GM21528 (cell line): ENCODE measurements around the gene YDJC.
"Not testable (repeated sequence)": the region's sequence is repeated elsewhere in the genome, so short reads cannot be mapped to it uniquely, and the experiment has no call there.

Experiments used
- ATAC-seq: cut with Tn5 transposase; IDR thresholded peaks from one replicate; pipeline ENCODE4 v1.9.1; 2021; ENCODE audit warnings: mild to moderate bottlenecking, moderate library complexity; ENCODE audit not compliant: unreplicated experiment, low FRiP score

Gene YDJC

DNA sequence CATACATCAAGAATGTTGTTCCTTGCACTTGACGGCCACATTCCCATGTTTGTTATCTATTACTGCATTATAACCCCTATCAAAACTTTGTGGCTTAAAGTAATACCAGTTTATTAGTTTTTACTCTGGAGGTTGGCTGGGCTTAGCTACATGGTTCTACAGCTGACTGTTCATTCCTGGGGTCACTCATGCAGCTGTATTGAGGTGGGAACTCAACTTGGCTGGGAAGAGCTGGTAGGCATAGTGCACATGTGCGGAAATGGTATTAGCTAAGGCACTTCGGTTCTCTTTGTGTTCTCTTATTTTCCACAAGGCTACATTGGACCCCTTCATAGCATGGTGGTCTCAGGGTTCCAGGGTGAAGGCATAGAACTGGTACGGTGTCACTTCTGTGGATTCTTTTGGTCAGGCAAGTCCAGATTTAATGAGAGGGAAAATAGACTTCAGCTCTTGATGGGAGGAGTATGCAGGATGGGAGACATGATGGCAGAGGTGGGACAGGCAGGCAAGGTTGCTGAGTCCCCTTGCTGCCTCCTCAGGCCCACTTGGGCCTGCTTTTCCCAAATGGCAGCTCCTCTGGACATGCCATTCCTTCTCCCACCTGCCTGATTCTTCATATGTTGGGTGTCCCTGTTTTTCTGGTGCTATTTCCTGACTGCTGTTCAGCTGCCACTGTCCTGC, 16.1 kb downstream of the YDJC start:
- ATAC-seq: no peak

DNA sequence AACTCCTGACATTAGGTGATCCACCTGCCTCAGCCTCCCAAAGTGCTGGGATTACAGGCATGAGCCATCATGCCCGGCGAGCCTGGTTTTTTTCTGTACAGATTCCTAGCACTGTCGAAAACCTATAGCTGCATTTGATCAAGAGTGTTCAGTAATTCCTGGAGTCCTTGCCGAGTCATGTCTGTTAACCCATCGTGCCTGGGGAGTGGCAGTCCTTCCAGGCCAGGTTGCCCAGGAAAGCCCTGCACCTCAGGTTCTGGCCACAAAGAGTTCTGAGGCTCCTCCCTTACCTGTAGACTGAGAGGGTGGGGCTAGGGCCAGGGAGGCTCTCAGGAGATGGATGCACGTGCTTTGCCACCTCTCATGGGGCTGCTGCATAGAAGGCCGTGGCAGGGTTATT, 17.0 kb downstream of the YDJC start:
- ATAC-seq: no peak

DNA sequence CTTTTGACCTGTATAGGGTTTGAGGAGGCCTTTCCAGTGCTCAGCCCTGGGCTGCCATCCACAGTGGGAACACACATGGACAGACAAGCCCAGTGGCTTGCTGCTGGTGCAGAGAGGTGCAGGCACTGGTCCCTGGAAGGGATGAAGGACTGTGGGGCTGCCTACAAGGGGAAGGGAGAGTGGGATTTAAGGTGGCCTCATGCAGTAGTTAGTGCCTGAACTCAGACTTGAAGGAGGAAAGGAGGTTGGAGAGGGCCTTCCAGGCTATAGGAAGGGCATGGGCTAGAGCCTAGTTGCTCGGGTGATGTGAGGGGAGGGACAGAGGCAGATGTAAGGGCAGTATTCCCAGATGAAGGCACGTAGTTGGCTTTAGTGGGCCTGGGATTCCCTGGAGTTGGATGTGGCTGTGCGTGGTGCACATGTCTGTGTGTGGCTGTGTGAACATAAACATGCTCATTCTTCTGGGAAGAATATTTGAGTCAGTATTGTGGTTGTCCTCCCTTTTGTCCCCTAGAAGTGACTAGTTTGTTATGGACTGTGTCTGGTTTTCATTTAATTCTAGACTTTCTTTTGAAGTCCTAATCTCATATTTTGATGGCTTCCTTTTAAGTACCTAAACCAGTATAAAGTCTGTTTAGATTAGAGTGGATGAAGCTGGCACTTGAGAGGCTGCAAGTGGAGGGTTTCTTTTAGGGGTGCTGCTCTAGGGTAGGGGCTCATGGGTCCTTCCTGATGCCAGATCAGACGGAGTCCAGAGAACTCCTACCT, 18.4 kb downstream of the YDJC start:
- ATAC-seq: no peak

DNA sequence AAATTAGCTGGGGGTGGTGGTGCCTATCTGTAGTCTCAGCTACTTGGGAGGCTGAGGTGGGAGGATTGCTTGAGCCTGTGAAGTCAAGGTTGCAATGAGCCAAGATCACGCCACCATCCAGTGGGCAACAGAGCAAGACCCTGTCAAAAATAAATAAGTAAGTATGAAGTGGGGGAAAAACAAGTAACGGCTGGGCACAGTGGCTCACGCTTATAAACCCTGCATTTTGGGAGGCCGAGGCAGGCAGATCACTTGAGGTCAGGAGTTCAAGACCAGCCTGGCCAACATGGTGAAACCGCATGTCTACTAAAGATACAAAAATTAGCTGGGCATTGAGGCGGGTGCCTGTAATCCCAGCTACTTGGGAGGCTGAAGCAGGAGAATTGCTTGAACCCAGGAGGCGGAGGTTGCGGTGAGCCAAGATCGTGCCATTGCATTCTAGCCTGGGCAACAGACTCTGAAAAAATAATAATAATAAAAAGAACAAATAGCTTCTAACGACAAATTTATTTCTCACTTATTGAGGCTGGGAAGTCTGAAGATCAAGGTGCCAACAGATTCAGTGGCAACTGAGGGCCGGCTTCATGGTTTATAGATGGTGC, 20.2 kb downstream of the YDJC start:
- not testable (repeated sequence) for ATAC-seq

DNA sequence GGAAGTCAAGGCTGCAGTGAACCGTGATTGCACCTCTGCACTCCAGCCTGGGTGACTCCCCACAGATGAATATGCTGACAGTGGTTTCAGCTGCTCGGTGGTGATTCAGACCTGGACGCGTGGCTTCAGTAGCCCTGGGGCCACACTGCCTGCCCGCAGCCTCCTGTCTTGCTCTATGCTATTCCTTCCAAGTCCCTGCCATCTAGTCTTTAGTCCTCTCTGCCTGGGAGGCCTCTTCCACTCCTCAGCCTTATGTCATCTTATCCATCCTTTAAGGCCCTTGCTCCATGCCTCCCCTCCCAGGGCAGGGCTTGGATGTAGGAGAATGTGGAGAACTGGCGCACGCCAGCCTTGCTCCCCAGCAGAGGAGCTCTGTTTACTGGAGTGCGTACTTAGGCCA, 23.0 kb downstream of the YDJC start:
- ATAC-seq: no peak

DNA sequence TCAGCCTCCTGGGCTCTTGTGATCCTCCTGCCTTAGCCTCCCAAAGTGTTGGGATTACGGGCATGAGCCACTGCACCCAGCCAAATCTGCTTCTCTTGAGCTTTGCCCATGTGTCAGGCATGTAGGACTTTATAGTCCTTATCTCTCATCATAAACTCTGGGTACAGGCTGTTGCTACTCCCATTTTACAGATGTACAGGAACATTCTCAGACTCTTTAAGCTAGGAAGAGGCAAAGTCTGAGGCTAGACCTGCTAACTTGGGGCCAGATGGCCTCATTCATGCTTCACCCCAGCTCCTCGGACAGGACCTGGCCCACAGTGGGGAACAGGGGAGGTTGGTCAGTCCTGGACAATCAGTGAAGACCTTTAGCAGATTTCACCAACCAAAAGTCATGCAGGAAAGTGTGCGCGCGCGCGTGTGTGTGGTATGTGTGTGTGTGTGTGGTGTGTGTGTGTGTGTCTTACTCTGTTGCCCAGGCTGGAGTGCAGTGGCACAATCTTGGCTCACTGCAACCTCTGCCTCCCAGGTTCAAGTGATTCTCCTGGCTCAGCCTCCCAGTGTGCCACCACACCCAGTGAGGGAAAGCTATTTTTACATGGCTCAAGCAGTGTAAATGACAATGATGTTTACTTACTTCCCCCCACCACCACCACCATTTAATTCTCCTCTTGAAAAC, 23.8 kb downstream of the YDJC start:
- ATAC-seq: no peak

DNA sequence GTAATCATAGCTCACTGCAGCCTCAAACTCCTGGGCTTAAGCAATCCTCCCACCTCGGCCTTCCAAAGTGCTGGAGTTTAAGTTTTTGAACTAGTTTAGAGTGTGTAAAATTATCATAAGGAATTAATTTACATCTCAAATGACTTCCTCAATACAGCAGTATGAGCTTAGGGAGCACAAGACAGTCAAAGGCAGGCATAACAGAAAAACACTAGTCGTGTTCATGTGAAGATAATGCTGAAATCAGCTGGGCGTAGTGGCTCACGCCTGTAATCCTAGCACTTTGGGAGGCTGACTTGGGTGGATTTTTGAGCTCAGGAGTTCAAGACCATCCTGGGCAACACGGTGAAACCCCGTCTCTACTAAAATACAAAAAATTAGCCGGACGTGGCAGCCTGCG, 25.8 kb downstream of the YDJC start:
- no peak for ATAC-seq

DNA sequence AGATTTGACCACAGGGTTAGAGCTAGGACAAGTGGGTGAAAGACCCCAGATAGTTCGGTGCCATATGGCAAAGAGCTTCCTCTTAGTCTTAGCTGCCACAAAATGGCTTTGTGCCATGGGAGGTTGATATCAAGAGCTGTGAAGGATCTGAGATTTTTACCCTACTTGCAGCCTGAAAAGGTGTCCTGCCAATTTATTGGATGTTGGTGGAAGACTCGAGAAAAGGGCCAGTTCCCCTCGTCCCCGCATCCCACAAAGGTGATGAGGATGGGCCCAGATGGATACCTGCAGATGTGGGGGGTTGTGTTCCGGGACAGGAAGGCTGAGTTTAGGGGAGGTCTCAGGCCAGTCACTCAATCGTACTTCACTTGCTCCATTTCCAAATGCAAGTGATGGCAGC, 27.2 kb downstream of the YDJC start:
- no peak for ATAC-seq

DNA sequence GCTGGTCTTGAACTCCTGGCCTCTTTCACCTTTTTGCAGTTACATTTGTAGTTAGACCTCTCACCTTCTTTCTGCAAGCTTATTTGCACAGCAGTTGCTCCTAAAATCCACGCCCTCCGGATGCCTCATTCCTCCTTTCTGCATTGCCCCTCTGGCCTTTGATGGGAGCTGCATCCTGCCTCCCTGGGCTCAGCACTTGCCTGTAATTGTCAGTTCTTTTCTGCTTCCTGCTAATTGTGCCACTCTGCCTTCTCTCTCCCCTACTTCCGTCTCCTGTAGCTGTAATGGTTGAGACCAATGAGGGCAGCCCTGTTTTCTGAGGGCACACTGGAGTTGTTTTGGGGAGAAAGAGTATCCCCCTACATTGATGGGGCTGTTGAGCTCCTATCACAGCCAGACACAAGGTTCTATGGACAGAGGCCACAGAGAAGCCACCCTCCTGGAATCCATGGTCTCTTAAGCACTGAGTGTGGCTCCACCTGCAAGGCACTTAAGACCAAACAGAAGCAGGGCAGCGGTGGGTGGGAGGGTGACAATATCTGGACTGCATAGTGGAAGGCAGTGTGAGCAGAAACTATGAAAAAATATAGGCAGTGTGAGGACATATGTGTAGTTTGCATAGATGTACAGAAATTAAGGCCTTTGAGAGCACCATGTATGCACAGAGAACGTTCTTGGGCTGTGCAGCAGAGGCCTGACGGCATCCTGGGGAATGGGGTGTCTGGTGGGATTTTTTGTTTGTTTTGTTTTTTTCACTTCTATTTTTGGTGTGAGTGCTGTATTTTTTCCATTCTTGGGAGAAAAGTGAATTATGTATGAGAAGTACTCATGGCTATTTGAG, 30.5 kb downstream of the YDJC start:
- ATAC-seq: no peak

DNA sequence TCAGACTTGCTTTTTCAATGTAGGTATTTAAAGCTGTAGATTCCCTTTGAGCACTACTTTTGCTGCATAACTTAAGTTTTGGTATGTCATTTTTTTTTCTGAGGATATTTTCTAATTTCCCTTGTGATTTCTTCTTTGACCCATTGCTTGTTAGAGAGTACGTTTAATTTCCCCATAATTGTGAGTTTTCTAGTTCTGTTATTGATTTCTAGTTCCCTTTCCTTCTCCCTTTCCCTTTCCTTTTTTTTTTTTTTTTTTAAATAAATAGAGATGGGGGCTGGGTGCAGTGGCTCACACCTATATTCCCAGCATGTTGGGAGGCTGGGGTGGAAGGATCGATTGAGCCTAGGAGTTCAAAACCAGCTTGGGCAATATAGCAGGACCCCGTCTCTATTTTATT, 31.5 kb downstream of the YDJC start:
- no peak for ATAC-seq

DNA sequence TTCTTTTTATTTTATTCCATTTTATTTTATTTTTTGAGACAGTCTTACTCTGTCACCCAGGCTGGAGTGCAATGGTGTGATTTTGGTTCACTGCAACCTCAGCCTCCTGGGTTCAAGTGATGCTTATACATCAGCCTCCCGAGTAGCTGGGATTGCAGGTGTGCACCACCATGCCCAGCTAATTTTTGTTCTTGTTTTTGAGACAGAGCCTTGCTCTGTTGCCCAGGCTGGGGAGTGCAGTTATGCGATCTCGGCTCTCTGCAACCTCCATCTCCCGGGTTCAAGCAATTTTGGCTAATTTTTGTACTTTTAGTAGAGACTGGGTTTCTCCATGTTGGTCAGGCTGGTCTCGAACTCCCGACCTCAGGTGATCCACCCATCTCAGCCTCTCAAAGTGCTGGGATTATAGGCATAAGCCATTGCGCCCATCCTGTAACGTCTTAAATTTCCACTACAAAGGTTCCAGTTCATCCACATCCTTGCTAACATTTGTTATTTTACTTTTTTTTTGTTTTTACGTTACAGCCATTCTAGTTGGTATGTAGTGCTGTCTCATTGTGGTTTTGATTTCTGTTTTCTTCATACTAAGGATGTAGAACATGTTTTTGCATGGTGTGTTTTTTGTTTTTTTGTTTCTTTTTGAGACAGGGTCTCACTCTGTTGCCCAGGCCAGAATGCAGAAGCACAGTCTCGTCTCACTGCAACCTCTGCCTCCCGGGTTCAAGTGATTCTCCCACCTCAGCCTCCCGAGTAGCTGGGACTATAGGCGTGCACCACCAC, 33.3 kb downstream of the YDJC start:
- not testable (repeated sequence) for ATAC-seq

DNA sequence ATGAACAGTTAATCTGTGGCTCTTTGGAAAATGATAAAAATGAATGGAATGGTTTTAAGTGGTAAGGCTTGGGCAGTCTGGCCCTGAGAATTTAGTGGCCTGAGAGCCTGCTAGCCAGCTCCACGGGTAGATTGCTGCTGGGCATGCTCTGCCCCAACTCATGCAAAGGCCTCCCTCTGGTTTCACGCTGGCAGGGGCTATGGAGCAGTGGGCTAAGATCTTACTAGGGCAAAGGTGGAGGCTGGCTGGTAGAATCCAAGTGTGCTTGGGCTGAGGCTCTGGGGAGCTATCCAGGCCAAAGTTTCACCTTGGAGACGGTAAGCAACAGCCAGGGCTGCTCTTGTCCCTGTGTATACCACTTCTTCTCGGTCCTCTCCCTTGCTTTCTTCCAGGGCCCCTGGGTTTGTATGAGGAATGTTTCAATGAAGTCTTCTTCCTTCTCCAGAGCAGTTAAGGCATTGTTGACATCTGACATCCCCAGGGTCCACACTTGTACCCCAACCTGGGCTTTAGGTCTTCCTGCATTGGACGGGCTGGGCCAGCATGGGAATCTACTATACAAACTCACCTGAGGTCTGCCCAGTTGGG, 34.9 kb downstream of the YDJC start:
- ATAC-seq: no peak

DNA sequence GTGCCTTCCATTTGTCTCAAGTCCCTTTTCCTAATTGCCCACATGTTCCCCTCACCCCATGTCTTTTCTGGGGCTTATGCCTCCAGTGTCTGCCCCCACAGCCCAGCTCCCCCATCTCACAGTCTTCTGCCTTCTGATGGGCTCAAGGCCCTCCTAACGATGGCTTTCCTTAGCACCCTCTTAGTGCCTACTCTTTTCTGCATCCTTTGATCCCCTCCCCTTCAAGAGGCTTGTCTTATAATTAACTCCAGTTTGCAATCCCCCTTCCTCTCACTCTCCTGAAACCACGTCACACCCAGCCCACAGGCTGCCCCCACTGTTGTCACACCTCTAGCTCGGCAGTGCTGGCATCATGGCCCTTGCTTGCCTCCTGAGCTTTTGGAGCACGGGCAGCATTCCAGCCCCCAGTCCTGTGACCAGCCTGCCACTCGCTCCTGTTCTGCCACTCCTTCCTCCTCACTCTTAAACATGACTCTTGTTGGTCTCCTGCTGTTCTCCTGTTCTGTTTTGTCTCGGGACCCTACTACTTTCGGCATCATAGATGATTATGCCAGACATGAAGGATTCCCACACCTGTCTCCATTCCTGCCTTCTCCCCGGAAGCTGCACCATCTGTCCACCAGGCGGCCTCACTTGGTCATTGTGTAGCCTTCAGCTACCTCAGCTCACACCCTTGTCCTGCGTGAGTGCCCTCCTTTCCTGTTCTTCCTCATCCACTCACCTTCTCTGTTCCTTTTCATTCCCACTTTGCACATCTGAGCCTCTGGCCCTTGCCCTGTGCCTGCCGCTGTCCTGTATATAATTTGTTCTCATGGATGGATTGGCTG, 36.2 kb downstream of the YDJC start:
- no peak for ATAC-seq

DNA sequence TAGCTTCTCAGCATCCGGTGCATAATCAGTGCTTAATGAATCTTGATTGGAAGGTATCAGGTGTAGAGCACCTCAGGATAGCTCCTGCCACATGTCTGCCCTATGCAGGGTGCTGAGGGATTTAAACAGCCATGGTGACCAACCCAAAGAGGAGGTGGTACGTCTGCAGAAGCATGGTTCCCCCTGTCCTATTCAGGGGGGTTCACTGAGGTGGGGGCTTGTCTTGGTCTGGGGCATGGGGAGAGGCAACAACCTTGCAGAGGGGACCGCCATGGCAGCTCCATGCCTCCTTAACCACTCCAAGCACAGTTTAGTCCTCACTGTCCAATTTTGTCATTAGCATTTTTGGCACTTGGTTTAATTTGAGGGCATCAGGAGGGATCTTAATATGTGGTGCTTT, 37.4 kb downstream of the YDJC start:
- no peak for ATAC-seq

DNA sequence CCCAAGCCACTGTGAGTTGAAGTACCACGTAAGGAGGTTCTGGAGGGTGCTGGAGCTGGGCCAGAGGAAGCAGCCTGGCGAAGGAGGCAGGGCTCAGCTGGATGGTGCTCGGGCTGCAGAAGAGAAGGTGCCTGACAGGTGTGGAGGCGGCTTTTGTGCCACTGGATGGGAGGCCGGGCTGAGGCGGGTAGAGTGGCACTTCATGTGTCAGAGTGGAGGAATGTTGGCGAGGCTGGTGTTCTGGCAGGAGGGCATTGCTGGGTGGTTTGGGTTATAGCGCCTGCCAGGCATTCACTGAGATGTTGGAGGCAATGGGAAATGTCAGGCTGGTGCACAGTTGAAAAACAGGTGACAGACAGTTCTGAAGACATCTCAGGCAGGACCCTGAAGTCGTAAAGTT, 38.1 kb downstream of the YDJC start:
- ATAC-seq: no peak

DNA sequence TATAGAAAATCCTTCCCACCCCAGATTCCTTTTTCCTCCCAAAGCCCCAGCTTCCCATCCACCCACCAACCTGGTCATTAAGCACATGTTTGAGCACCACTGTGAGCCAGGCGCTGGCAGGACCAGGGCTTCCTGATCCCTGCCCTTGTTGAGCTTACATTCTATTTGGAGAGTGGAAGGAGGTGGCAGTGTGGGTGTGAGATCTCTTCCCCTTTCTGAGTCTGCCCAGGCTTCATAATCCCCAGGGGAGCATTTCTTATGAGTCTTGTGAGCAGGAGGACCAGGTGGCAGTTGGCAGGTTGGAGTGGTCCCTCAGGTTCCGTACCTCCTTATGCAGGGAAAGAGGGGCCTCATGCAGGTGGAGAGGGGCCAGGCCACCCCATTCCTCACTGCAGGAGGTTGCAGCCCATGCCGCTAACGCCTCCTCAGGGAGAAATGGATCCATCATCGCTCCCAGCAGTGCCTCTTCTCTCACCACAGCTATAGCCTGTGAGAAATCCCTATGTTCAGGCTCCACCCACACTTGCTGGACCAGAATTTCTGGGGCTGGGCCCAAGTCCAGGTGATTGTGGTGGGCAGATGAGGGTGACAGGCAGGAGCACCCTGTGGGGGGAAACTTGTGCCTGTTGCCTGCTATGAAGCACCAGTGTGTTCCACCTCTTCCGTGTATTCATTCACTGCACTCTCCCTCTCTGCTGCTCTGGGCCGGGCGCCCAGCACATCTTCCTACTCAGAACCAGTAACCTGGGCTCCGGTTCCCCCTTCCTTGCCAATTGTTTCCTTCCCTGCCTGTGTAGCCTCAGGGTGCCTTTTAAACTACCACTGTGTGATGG, 38.8 kb downstream of the YDJC start:
- ATAC-seq: no peak

DNA sequence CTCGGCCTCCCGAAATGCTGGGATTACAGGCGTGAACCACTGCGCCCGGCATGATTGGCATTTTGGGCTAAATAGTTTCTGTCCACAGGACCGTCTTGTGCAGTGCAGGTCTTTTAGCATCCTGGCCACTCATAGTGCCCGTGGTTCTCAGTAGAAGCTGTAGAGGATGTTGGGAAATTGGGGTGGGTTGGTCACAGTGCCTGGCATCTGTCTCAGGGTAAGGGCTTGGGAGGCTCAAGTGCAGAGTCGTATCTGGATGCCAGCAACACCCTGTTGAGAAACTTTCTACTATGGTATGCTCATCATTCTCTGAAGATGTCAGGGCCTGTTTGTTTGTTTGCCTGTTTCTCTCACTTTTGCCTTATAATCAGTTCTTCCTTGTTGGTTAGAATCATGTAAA, 40.4 kb downstream of the YDJC start:
- ATAC-seq: no peak
